C4-2B (cell line): ENCODE results near the gene FBLIM1.
A peak's percentile ranks its signal among the peaks of the same experiment; 100 is the strongest.

Experiments
- H3K27ac ChIP-seq: fragments of 450-650 bp; 2 replicates; pipeline ENCODE4 v1.5.1; 2017
- CTCF ChIP-seq: fragments of 450-650 bp; conservative IDR thresholded peaks from 2 replicates; pipeline ENCODE4 v1.5.1; 2017; ENCODE audit warnings: mild to moderate bottlenecking
- ZFX ChIP-seq: fragments of 450-650 bp; IDR thresholded peaks from 2 replicates; pipeline ENCODE4 v1.6.1; 2017

FBLIM1 gene

DNA sequence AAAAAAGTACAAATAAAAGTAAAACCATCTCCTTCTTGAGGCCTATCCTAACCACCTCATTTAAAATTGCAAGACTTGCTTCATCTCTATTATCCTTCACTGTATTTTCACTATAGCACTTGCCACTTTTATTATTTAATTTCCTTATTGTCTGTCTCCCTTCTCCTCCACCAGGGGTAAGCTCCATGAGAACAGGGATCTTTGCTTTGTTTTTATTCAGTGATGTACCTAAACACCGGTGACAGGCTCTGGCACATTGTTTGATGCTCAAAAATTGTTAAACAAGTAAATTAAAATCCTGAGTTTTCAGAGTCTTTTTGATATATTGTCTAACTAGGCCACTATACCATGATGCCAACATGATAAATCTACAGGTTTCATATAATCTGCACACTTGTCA, 71.7 kb downstream of the FBLIM1 start:
- TF ChIP-seq CTCF (no peak), ZFX (no peak)
- H3K27ac ChIP-seq, result no peak overlapping the region

GRCh38 chr1:15833069-15833679, 74.6 kb downstream of the FBLIM1 start:
- no peak for TF ChIP-seq CTCF
- no peak for TF ChIP-seq ZFX

DNA sequence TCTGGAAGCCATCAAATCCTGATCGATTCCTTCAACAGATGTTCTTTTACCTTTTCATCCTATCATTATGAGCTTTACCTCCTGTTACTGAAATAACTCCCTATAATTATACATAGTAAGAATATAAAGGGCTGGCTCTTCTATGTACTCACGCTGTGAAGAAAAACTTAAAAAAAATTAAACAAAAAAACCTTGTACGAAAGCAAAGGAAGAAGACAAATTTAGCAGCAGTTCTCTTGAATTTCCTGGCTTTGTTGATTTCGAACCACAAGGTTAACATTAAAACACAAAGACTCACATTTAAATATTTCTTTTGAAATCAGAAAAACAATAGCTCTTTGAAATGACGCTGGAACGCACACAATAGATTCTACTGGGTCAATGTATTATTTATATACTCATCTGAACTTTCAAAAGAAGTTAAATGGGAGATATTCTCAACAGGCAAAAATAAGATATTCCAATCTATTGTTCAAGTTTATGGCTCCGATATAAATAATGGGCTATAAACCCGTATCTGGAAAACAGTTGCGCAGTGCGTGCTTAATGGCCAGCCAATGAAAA, 75.3 kb downstream of the FBLIM1 start:
- peak overlapping the region; percentile 98 for H3K27ac ChIP-seq
- TF ChIP-seq CTCF, result no peak
- TF ChIP-seq ZFX, result no peak

More at GRCh38 chr1:15833069-15833679, 74.6 kb downstream of the FBLIM1 start:
- H3K27ac ChIP-seq, result peak overlapping the region; percentile 73

DNA sequence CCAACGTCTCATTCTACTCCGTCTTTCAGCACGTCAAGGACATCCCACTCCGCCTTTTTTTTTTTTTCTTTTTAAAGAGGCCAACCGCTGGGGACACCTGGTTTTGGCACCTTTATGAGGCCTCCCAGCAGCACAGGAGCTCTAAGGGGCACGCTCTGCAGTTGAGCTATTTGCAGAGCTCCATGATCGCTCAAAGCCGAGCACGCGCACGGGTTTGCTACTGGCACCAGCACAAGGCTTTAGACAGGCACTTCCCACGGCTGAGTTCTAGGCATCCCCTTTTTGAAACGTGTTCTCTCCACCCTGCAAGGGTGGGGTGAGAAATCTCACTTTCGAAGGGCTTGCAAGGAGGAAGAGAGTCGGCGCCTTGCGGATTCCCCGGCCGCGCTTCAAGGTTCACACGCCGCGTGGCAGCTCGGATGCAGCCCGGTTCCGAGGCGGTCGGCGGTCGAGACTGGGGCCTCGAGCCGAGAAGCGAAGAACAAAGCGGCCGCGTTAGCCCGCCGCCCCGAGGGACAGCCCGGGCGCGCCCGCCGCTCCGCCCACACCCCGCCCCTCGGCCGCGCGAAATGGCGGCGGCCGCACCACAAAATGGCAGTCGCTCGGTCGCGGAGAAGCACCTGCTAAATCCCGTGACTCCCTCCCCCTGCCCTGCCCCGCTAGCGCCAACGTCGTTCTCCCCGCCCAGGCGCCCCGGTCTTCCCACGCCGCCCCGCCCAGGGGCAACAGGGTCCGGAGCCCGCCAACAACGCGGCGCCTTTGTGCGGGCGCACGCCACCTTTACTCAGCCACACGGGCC, 76.0 kb downstream of the FBLIM1 start:
- peak overlapping the region; percentile 98 for H3K27ac ChIP-seq
- no peak for TF ChIP-seq CTCF
- no peak for TF ChIP-seq ZFX

DNA sequence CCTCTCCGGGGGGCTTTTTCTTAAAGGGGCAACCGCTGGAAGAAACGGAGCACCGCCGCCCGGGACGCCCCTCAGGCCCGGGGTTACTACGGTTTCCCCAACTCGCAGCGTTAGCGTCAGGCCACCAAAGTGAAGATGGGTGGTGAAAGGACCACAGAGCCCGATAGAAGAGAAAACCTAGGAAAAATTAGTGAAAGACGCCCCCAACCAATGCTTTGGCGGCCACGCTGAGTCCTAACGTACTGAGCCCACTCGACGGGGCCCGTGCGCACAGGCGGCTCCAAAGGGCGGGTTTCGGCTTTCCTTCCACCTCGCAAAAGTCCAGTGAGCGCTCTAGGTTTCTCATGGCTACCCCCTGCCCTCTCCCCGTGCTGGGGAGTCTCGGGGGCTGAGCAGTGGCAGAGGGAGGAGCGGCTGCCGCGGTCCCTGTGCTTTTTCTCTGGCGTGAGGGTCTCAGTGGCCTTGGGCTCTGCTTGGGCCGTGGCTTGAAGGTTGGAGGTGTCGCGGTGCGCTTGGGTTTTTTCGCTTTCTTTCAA, 76.7 kb downstream of the FBLIM1 start:
- no peak for TF ChIP-seq ZFX
- no peak for TF ChIP-seq CTCF

DNA sequence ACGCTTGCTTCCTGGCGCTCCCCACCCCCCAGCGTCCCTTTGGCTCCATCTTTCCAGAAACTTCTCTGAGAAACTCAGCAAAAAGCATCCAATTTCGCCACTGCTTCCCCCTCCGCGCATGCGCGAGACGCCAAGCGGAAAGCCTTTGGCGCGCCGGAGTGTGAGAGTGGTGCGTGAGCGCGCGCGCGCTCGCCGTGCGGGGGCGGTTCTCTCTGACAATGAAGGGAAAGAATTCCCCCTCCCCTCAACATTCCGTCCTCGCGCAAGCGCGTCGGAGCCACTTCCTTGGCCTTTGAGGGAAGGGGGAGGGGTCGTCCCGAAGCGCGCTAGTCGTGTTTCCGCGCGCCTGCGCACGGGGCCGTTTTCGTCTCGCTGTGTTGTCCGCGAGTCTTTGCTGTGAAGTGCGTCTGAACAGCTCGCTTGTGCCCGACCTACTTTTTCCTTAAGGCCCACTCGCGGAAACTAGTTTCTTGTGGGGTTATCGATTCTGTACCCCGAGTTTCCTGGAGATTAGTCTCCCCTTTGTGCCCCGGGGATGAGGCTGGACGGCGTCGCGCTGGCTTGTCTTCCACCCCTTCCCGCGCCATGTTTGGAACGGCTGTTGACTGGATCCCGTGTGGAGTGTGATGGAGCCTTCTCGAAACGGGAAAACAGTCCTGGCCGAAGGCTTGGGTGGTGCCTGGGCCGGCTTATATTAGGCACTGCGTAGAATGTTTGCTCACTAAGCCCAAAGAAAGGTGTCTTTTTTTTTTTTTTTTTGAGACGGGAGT, 77.3 kb downstream of the FBLIM1 start:
- peak overlapping the region; percentile 98 for H3K27ac ChIP-seq
- TF ChIP-seq CTCF (no peak), ZFX (no peak)

More for the DNA sequence above, 76.7 kb downstream of the FBLIM1 start:
- peak overlapping the region; percentile 98 for H3K27ac ChIP-seq
